SK-N-SH treated with all-trans-retinoic acid at 6 μM for 48 hours (cell line): ENCODE data around the gene CLCN3.

ENCODE experiments used
- ATAC-seq: fragments of 200-7000 bp; cut with Tn5 transposase; 3 replicates; pipeline ENCODE4 v1.9.1; 2020; ENCODE audit warnings: mild to moderate bottlenecking, moderate library complexity
- ARNTL ChIP-seq: fragments of 450-650 bp; formaldehyde crosslinking; IDR thresholded peaks from 2 replicates; pipeline ENCODE4 v1.5.0; 2020; ENCODE audit warnings: low read depth, mild to moderate bottlenecking, moderate library complexity, borderline replicate concordance
- BACH2 ChIP-seq: fragments of 250-450 bp; sonication (Bioruptor Pico); IDR thresholded peaks from 2 replicates; pipeline ENCODE4 v1.9.0; 2021; ENCODE audit warnings: mild to moderate bottlenecking, borderline replicate concordance
- CSDC2 ChIP-seq: fragments of 250-450 bp; sonication (Bioruptor Pico); IDR thresholded peaks from 2 replicates; pipeline ENCODE4 v1.5.0; 2020; ENCODE audit warnings: mild to moderate bottlenecking, moderate library complexity
- ESRRG ChIP-seq: fragments of 250-450 bp; sonication (Bioruptor Pico); IDR thresholded peaks from 2 replicates; pipeline ENCODE4 v1.6.1; 2021; ENCODE audit warnings: mild to moderate bottlenecking
- GLIS3 ChIP-seq: fragments of 250-450 bp; sonication (Bioruptor Pico); IDR thresholded peaks from 2 replicates; pipeline ENCODE4 v1.5.0; 2020; ENCODE audit warnings: mild to moderate bottlenecking, moderate library complexity
- ISL1 ChIP-seq: fragments of 250-450 bp; sonication (Bioruptor Pico); IDR thresholded peaks from 2 replicates; pipeline ENCODE4 v2.1.2; 2022; ENCODE audit warnings: mild to moderate bottlenecking, moderate library complexity
- OSR1 ChIP-seq: fragments of 250-450 bp; sonication (Bioruptor Pico); IDR thresholded peaks from 2 replicates; pipeline ENCODE4 v1.8.0; 2022; ENCODE audit warnings: moderate library complexity, mild to moderate bottlenecking, inconsistent platforms
- PATZ1 ChIP-seq: fragments of 250-450 bp; sonication (Bioruptor Pico); IDR thresholded peaks from 2 replicates; pipeline ENCODE4 v1.8.0; 2020; ENCODE audit warnings: mild to moderate bottlenecking, moderate library complexity, borderline replicate concordance
- PPARA ChIP-seq: fragments of 250-450 bp; sonication (Bioruptor Pico); IDR thresholded peaks from 2 replicates; pipeline ENCODE4 v1.5.0; 2020; ENCODE audit warnings: mild to moderate bottlenecking, borderline replicate concordance
- RARB ChIP-seq: fragments of 250-450 bp; sonication (Bioruptor Pico); IDR thresholded peaks from 2 replicates; pipeline ENCODE4 v1.8.0; 2021; ENCODE audit warnings: mild to moderate bottlenecking, moderate library complexity
- SNAI2 ChIP-seq: fragments of 250-450 bp; sonication (Bioruptor Pico); IDR thresholded peaks from 2 replicates; pipeline ENCODE4 v1.5.0; 2020; ENCODE audit warnings: mild to moderate bottlenecking, moderate library complexity
- TCF4 ChIP-seq: fragments of 250-450 bp; sonication (Bioruptor Pico); IDR thresholded peaks from 2 replicates; pipeline ENCODE4 v1.8.0; 2021; ENCODE audit warnings: mild to moderate bottlenecking, moderate library complexity, borderline replicate concordance
- TOX ChIP-seq: fragments of 250-450 bp; sonication (Bioruptor Pico); IDR thresholded peaks from 2 replicates; pipeline ENCODE4 v1.8.0; 2021; ENCODE audit warnings: mild to moderate bottlenecking, moderate library complexity, borderline replicate concordance
- TSHZ2 ChIP-seq: fragments of 250-450 bp; sonication (Bioruptor Pico); IDR thresholded peaks from 2 replicates; pipeline ENCODE4 v1.5.0; 2020; ENCODE audit warnings: mild to moderate bottlenecking, moderate library complexity
- ZC3H10 ChIP-seq: fragments of 250-450 bp; sonication (Bioruptor Pico); IDR thresholded peaks from 2 replicates; pipeline ENCODE4 v1.5.1; 2021; ENCODE audit warnings: mild to moderate bottlenecking, moderate library complexity
- ZFP30 ChIP-seq: fragments of 450-650 bp; formaldehyde crosslinking; IDR thresholded peaks from 2 replicates; pipeline ENCODE4 v1.5.0; 2022; ENCODE audit warnings: mild to moderate bottlenecking, moderate library complexity
- ZNF565 ChIP-seq: fragments of 450-650 bp; formaldehyde crosslinking; conservative IDR thresholded peaks from 2 replicates; pipeline ENCODE4 v1.5.0; 2020; ENCODE audit warnings: low read depth, mild to moderate bottlenecking, moderate library complexity
- ZNF70 ChIP-seq: fragments of 450-650 bp; formaldehyde crosslinking; IDR thresholded peaks from 2 replicates; pipeline ENCODE4 v1.5.0; 2020; ENCODE audit warnings: mild to moderate bottlenecking, moderate library complexity
- ZNF8 ChIP-seq: fragments of 450-650 bp; formaldehyde crosslinking; IDR thresholded peaks from 2 replicates; pipeline ENCODE4 v1.5.0; 2020; ENCODE audit warnings: mild to moderate bottlenecking, moderate library complexity
- TF ChIP-seq, protein P1 (sequence below): fragments of 250-450 bp; sonication (Bioruptor Pico); IDR thresholded peaks from 2 replicates; pipeline ENCODE4 v1.8.0; 2021; ENCODE audit warnings: low read depth, mild to moderate bottlenecking, moderate library complexity, borderline replicate concordance
- TF ChIP-seq, protein P2 (sequence below): fragments of 250-450 bp; sonication (Bioruptor Pico); IDR thresholded peaks from 2 replicates; pipeline ENCODE4 v1.5.1; 2021; ENCODE audit warnings: mild to moderate bottlenecking, moderate library complexity
- TF ChIP-seq, protein P3 (sequence below): fragments of 250-450 bp; sonication (Bioruptor Pico); IDR thresholded peaks from 2 replicates; pipeline ENCODE4 v1.5.1; 2020; ENCODE audit warnings: low read depth, mild to moderate bottlenecking, moderate library complexity

The CLCN3 gene

DNA sequence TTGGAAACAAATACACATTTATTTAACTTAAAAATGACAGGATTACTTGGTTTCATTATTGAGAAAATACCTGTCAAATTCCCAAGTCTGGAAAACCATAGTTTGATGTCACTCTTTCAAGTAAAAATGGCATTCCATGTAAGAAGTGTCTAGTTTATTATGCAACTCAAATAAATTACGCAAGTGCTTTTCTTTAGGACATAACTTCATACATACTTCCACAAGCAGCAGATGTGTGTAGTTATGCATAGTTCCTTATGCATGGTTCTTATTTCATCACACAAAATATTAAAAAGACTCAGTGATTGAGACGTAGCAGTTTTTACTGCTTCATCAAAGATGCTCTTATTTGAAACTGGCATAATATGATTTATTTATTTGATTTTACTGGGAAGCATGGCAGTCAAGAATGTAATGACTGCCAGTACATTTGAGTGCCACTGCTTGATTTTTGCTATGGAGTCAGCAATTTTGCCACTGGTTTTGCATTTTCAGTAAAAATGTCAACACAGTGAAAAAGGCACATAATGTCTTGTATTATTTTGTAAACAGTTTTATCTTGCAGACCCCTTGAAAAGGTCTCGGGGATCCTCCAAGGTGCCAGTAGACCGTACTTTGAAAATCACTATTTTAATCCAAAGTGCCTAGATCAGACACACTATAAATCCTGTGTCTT is 62.1 kb downstream of the CLCN3 start:
- no peak for ATAC-seq
- TF ChIP-seq ZNF8 (CRISPR knock-in tag) = no peak
- no peak for TF ChIP-seq OSR1 (CRISPR knock-in tag)
- TF ChIP-seq ZNF565 = no peak

DNA sequence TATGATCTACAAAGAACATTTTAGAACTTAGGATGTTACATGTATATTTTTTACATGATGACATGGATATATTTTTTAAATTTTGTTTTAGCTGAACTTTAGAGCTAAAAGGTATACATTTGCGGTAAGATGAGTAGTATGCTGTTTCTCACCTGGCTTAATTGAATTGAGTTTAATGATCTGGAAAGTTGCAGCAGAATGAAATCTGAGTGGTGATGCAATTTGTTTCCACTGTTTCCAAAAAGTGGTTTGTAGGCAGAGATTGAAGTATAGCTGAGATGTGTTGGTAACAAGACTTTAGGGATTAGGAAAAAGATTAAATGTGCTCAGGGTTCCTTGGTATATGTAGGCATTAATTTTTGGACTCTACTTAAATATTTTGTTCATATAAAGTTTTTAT is 69.3 kb downstream of the CLCN3 start:
- TF ChIP-seq RARB (CRISPR knock-in tag) = no peak
- no peak for TF ChIP-seq TCF4 (CRISPR knock-in tag)
- no peak for TF ChIP-seq OSR1 (CRISPR knock-in tag)
- TF ChIP-seq ZFP30 = no peak
- no peak for TF ChIP-seq BACH2
- TF ChIP-seq TOX (CRISPR knock-in tag) = no peak
- TF ChIP-seq GLIS3 (CRISPR knock-in tag) = no peak
- TF ChIP-seq TSHZ2 (CRISPR knock-in tag) = no peak
- ATAC-seq = no peak

GRCh38 chr4:169690787-169691186 is 70.4 kb downstream of the CLCN3 start:
- TF ChIP-seq ZNF70 (no peak), ZC3H10 (CRISPR knock-in tag) (no peak), ISL1 (CRISPR knock-in tag) (no peak), TOX (CRISPR knock-in tag) (no peak), ZNF565 (no peak)
- TF ChIP-seq, protein P1, sequence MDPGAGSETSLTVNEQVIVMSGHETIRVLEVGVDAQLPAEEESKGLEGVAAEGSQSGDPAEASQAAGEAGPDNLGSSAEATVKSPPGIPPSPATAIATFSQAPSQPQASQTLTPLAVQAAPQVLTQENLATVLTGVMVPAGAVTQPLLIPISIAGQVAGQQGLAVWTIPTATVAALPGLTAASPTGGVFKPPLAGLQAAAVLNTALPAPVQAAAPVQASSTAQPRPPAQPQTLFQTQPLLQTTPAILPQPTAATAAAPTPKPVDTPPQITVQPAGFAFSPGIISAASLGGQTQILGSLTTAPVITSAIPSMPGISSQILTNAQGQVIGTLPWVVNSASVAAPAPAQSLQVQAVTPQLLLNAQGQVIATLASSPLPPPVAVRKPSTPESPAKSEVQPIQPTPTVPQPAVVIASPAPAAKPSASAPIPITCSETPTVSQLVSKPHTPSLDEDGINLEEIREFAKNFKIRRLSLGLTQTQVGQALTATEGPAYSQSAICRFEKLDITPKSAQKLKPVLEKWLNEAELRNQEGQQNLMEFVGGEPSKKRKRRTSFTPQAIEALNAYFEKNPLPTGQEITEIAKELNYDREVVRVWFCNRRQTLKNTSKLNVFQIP = no peak
- TF ChIP-seq, protein P2, sequence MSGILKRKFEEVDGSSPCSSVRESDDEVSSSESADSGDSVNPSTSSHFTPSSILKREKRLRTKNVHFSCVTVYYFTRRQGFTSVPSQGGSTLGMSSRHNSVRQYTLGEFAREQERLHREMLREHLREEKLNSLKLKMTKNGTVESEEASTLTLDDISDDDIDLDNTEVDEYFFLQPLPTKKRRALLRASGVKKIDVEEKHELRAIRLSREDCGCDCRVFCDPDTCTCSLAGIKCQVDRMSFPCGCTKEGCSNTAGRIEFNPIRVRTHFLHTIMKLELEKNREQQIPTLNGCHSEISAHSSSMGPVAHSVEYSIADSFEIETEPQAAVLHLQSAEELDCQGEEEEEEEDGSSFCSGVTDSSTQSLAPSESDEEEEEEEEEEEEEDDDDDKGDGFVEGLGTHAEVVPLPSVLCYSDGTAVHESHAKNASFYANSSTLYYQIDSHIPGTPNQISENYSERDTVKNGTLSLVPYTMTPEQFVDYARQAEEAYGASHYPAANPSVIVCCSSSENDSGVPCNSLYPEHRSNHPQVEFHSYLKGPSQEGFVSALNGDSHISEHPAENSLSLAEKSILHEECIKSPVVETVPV (CRISPR knock-in tag) = no peak
- no peak for ATAC-seq

DNA sequence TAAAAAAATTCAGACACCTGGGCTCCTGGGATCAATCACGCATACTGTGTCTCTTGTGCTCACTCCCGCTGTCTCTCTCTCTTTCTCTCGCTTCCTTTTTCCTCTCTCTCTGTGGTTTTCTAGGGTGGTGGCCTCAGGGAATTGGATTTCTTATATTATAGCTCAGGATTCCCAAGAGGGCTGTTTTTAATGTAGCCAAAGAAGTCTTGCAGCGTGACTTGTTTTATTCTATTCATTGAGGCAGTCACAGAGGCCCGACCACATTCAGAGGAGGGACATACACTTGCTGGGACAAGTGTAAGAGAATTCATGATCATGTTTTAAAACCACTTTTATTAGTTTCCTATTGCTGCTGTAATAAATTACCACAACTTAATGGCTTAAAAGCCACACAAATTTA is 78.0 kb downstream of the CLCN3 start:
- TF ChIP-seq CSDC2 (CRISPR knock-in tag) (no peak), ZC3H10 (CRISPR knock-in tag) (no peak), ZFP30 (no peak), ZNF70 (no peak), PATZ1 (CRISPR knock-in tag) (no peak), TSHZ2 (CRISPR knock-in tag) (no peak), ZNF565 (no peak), SNAI2 (CRISPR knock-in tag) (no peak), ESRRG (CRISPR knock-in tag) (no peak), ARNTL (CRISPR knock-in tag) (no peak), OSR1 (CRISPR knock-in tag) (no peak), ISL1 (CRISPR knock-in tag) (no peak), PPARA (CRISPR knock-in tag) (no peak)
- TF ChIP-seq, protein P3, sequence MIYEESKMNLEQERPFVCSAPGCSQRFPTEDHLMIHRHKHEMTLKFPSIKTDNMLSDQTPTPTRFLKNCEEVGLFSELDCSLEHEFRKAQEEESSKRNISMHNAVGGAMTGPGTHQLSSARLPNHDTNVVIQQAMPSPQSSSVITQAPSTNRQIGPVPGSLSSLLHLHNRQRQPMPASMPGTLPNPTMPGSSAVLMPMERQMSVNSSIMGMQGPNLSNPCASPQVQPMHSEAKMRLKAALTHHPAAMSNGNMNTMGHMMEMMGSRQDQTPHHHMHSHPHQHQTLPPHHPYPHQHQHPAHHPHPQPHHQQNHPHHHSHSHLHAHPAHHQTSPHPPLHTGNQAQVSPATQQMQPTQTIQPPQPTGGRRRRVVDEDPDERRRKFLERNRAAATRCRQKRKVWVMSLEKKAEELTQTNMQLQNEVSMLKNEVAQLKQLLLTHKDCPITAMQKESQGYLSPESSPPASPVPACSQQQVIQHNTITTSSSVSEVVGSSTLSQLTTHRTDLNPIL (CRISPR knock-in tag) = no peak
- TF ChIP-seq, all 23 proteins: peak for 0
- no peak for ATAC-seq
